Activated naive CD4-positive, alpha-beta T cell treated with Interleukin-2 at 50 U/mL for 16 hours (primary cell): Measurements from ENCODE around the gene SPOUT1.
"Not testable (repeated sequence)": the region's sequence is repeated elsewhere in the genome, so short reads cannot be mapped to it uniquely, and the experiment has no call there.

Source experiments
- DNase-seq: peaks from one replicate; pipeline ENCODE4 v3.0.0-alpha.2; 2020

Gene SPOUT1

DNA sequence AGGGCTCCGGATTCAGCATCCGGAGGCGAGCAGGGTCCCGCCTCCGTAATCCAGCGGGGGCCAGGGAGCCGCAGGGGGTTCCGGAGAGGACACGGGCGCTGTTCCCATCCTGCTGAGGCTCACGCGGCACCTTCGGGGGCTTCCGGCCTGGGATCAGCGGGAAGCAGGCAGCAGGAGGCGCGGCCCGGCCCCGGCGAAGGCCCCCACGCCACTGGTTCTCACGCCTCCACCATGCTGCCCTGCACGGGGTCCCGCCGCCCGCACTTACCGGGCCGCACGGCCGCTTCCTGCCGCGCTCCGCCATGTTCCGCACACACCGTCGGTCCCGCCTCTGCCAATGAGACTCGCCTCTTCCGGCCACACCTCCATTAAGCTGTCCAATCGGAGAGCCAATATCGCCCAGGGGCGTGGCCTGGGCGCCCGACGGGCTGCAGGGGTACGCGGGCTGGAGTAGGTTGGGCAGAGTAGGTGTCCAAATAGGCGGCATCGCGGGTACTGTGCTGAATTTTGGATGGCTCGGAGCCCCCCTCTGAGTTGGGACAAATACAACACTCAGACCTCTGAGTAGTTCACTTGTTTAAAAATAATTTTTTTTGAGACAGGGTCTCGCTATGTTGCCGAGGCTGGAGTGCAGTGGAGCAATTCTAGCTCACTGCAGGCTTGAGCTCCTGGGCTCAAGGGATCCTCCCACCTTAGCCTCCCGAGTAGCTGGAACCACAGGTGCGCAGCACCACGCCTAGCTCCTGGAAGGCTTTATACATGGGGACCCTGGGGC is at the start of gene SPOUT1:
TSS of gene SPOUT1 (minus strand) at position 318 of the 775 bp plus-strand sequence. CDS start at position 304, 14 bp downstream.
- DNase-seq: peak; percentile 96

DNA sequence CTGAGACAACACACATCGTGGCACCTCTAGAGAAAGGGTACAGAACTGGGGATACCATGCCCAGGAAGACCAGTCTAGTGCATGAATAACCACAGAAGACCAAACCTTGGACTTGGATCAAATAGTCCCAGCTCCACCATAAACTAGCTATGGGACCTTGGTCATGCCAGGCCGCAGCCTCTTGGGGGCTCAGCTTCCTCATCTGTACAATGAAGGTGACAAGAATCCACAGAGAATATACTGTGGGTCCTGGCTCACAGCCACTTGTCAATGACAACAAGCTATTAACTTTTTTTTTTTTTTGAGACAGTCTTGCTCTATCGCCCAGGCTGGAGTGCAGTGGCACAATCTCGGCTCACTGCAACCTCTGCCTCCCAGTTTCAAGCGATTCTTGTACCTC is 48.3 kb upstream of the SPOUT1 start:
- DNase-seq: no peak

DNA sequence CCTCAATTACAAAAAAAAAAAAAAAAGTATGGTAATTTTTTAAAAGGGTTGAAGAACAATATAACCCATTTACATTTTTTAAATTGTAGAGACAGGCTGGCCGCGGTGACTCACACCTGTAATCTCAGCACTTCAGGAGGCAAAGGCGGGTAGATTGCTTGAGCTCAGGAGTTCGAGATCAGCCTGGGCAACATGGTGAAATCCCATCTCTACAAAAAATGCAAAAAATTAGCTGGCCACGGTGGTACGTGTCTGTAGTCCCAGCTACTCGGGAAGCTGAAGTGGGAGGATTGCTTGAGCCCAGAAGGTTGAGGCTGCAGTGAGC is 41.3 kb upstream of the SPOUT1 start:
- DNase-seq: not testable (repeated sequence)

DNA sequence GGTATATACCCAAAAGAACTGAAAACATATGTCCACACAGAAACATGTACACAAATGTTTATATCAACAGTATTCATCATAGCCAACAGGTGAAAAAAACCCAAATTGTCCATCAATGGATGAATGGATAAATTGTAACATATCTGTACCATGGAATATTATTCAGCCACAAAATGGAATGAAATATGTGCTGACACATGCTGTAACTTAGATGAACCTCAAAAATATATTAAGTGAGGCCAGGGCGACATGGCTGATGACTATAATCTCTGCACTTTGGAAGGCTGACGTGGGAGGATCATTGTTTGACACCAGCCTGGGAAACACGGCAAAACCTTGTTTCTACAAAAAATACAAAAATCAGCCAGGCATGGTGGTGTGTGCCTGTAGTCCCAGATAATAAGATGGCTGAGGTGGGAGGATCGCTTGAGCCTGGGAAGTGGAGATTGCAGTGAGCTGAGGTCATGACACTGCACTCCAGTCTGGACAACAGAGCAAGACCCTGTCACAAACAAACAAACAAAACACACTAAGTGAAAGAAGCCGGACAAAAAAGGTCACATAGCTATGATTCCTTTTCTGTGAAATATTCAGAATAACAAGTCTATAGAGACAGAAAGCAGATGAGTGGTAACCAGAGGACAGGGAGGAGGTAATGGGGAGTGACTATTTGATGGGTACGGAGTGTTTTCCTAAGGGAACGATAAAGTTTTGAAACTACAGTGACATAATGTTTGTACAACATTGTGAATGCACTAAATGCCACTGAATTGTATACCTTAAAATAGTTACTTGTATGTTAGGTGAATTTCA is 40.7 kb upstream of the SPOUT1 start:
- DNase-seq: no peak

GRCh38 chr9:128863647-128864046 is 34.1 kb upstream of the SPOUT1 start:
- DNase-seq: peak; percentile 86

DNA sequence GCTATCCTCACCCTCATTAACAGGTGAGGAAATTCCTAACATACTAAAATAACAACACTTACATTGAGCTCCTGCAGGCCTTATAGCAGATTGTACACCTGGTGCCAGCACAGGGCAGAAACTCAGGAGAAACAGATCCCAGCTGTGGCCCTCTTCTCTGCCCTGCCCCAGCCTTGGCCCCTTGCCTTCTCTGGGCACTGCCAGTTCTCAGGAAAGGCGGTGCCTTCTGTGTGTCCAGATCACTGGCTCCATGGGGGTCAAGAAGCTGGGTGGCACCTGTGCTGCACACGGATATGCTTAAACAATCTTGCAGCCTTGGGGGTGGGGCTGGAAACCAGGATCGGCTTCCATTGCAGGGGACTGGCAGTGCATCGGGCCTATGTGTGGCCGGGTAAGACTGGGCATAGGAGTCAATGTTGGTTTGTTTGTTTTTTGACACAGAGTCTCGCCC is 32.8 kb upstream of the SPOUT1 start:
- no peak for DNase-seq

GRCh38 chr9:128861501-128861900 is 31.9 kb upstream of the SPOUT1 start:
- no peak for DNase-seq

DNA sequence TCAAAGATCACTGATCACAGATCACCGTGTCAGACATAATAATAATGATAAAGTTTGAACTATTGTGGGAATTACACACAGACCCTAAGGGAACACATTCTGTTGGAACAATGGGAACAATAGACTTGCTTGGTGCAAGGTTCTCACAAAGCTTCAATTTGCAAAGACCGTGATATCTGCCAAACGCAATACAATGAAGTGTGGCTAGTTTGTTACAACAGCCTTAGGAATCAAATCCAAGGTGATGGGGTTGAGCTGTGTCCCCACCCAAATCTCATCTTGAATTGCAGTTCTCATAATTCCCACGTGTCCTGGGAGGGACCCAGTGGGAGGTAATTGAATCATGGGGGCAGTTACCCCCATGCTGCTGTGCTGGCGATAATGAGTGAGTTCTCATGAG is 31.3 kb upstream of the SPOUT1 start:
- DNase-seq: no peak

- DNase-seq: not testable (repeated sequence)
These were observed 28.9 kb upstream of the SPOUT1 start for GRCh38 chr9:128858476-128858875.

DNA sequence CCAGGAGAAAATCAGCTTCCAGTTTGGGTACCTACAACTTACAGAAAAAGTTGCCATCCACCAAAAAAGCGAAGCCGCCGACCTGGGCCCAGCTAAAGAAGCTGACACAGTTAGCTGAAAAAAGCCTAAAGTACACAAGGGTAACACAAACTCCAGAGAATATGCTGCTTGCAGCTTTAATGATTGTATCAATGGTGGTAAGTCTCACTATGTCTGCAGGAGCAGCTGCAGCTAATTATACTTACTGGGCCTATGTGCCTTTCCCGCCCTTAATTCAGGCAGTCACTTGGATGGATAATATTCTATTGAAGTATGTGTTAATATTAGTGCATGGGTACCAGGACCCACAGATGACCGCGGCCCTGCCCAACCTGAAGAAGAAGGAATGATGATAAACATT is 24.9 kb upstream of the SPOUT1 start:
- not testable (repeated sequence) for DNase-seq

DNA sequence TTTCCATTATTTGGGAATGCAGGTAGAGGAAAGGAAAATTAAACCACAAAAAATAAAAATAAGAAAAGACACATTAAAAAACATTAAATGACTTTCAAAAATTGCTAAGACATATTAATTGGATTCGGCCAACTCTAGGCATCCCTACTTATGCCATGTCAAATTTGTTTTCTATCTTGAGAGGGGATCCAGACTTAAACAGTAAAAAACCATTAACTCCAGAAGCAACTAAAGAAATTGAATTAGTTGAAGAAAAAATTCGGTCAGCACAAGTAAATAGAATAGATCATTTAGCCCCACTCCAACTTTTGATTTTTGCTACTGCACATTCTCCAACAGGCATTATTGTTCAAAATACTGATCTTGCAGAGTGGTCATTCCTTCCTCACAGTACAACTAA is 23.1 kb upstream of the SPOUT1 start:
- DNase-seq: not testable (repeated sequence)

DNA sequence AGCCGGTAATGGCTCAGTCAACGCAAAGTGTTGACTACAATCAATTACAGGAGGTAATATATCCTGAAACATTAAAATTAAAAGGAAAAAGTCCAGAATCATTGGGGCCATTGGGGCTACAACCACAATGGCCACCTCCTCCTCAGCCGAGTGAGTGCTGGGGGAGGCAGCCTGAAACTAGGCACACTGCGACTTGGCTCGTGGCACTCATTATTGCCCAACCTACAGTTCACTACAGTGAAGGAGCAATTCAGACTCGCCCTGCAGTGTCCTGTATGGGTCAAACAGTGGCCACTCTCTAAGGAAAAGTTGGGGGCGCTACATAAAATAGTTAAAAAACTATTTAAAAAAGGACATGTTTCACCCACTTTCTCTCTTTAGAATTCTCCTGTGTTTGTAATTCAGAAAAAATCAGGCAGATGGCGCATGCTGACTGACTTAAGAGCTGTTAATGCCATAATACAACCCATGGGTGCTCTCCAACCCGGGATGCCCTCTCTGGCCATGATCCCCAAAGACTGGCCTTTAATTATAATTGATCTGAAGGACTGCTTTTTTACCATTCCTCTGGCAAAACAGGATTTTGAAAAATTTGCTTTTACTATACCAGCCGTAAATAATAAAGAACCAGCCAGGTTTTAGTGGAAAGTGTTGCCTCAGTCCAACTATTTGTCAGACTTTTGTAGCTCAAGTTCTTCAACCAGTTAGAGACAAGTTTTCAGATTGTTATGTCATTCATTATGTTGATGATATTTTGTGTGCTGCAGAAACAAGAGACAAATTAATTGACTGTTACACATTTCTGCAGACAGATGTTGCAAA is 22.4 kb upstream of the SPOUT1 start:
- DNase-seq: not testable (repeated sequence)

DNA sequence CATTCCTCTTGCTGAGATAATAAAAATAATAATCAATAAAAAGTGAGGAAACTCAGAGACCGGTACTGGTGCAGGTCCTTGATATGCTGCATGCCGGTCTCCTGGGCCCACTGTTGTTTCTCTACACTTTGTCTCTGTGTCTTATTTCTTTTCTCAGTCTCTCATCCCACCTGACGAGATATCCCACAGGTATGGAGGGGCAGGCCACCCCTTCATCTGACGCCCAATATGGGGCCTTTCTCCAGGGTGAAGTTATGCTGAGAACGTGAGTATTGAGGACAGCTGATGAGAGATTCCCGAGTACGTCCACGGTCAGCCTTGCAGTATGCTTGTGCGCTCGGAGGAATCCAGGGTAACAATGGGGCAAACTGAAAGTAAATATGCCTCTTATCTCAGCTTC is 21.4 kb upstream of the SPOUT1 start:
- DNase-seq: not testable (repeated sequence)

DNA sequence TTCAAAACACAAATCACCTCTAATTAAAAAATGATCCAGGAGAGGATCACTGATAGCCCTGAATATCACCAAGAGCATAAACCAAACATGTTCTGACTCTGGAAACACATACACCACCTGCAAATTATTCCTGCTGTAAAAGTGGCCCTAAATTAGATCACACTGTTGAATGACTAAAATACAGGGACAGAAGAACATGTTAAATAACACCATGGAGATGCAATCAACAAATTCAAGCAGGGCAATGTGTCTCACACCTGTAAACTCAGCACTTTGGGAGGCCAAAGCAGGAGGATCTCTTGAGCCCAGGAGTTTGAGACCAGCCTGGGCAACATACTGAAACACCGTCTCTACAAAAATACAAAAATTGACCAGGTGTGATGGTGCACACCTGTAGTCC is 18.2 kb upstream of the SPOUT1 start:
- no peak for DNase-seq

DNA sequence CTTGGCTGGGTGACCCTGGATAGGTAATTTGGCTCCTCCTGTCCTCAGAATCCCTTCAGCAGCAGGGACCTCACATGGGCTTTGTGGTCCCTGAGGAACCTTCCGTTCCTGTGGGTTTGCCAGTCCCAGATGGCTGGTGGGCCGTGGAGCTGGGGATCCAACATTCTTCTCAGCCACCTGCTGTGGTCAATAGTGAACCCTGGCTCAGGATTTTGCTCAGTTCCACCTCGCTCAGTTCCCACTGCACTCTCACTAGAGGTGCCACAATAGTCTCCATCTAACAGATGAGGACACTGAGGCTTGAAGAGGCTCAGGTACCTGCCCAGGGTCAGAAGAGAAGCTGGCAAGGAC is 17.1 kb upstream of the SPOUT1 start:
- no peak for DNase-seq

DNA sequence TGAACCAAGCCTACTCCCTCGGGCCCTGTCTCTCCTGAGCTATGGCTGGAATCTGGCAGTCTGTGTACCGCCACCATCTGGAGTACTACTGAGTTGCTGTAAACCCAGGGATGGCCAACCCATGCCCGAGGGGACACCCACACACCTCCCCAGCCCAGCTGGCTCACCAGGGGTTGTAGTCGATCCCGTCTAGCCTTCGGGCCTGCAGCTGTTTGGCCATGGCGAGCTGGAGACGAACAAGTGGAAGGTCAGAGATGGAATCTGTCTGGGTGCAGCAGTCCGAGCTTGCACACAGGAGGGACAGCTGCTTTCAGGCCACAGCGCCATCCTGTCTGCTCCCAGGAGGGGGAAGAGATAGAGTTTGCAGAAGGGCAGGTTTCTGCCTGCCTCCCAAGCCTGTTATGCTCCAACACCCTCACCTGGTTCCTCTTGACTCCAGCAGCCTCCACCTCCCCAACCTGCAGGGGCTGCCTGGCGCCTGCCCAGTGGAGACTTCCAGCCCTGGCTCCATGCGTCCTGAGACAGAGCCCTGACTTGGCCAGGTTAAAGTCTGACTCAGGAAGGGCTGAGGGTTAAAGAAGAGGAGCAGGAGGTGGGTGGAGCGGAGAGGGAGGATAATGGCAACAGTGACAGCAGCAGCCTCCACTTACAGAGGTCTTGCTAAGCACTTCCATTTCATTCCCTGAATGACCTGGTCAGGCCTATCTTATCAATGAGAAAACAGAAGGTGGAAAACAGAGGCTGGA is 15.8 kb upstream of the SPOUT1 start:
- DNase-seq: no peak

DNA sequence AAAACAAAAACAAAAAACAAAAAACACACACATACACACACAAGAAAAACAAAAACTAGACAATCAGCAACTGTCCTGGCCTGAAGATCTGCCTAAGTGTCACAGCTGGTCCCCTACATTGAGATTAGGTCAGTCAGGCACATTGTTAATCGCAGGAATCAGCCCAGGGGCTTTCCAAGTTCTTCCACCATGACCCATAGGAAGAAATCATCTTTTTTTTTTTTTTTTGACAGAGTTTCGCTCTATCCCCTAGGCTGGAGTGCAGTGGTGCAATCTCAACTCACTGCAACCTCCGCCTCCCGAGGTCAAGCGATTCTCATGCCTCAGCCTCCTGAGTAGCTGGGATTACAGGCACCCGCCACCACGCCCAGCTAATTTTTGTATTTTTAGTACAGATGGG is 13.6 kb upstream of the SPOUT1 start:
- not testable (repeated sequence) for DNase-seq

DNA sequence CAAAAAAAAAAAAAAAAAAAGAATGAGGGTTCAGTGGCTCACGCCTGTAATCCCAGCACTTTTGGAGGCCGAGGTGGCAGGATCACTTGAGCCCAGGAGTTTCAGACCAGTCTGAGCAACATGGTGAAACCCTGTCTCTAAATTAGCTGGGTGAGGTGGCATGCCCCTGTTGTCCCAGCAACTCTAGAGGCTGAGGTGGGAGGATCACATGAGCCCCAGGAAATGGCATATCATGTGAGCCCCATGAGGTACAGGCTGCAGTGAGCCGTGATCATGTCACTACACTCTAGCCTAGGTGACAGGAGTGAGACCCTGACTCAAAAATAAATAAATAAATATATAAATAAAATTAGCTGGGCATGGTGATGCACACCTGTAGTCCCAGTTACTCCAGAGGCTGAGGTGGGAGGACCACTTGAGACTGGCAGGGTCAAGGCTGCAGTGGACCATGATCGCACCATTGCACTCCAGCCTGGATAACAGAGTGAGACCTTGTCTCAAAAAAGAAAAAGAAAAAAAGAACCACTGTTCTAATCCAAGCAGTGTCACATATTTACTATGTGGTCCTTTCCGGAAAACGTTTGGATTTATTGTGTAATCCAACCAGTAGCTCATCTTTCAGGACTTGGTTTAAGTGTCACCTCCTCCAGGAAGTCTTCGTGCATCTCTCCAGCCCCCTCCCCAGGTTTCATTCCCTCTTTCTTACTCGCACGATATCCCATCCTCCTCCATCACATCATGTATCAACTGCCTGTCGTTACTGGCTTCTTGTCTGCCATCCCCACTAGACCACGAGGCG is 12.3 kb upstream of the SPOUT1 start:
- DNase-seq: no peak

GRCh38 chr9:128840524-128840923 is 10.9 kb upstream of the SPOUT1 start:
- no peak for DNase-seq

DNA sequence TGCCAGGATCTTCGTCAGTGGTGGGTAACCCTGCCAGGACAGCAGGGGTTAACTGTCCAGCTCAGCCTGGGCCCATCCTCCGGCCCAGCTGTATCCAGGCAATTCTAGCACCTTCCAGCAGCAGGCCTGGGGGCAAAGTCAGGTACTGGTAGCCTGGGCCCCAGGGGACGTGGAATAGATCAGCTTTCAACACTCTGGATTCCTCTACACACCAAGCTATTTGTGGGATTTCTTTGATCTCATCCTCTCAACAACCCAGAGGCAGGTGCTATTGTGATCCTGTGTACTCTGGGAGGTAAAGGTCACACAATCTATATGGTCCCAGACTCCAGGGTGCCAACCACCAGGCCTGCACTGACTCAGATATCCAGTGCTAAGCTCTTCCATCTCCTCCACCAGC is 8.7 kb upstream of the SPOUT1 start:
- DNase-seq: no peak

DNA sequence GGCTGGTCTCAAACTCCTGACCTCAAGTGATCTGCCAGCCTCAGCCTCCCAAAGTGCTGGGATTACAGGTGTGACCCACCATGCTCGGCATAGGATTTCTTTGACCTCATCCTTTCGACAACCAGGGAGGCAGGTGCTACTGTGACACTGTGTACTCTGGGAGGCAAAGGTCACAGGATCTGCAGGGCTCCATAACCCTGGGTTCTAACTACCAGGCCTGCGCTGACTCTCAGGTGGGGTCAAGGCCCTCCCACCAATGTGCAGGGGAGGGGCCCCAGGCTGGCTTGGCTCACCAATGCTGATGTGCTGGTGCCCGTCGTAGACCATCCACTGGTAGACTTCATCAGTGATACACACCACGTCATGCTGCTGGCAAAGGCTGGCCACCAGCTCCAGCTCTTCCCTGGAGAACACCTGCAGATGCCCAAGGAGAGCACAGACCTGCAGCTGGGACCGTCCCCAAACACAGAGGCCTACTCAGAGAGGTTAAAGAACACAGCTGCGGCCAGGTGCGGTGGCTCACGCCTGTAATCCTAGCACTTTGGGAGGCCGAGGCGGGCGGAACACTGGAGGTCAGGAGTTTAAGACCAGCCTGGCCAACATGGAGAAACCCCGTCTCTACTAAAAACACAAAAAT is 7.0 kb upstream of the SPOUT1 start:
- no peak for DNase-seq
